IMR-90 (cell line): ENCODE measurements around the gene GPR84. TPM values are rescaled to one million over a fixed set of nuclear protein-coding genes. Genes with fewer than 3 reads are reported as not detected.

Experiments
- ATAC-seq: fragments of 200-7000 bp; cut with Tn5 transposase; 2 replicates; pipeline ENCODE4 v1.9.1; 2020; ENCODE audit warnings: low read depth, mild to moderate bottlenecking, moderate library complexity
- BruUV-seq: library from RNA; stranded (reverse); fragments of 400-500 nt; replicated peaks from 2 replicates; lab custom pipeline; 2021; lab: Mats Ljungman, UMichigan
- CTCF ChIA-PET: fragments of 300-600 bp; formaldehyde crosslinking; extraction: SDS; loops from one replicate; lab custom pipeline; 2021; ENCODE audit warnings: antibody characterized with exemption; lab: Yijun Ruan, JAX
- POLR2A ChIA-PET: fragments of 300-600 bp; sonication (Branson Sonifier 250); formaldehyde crosslinking; loops from one replicate; lab custom pipeline; 2022; ENCODE audit warnings: antibody characterized with exemption; ENCODE audit not compliant: unreplicated experiment; lab: Charles Lee
- DNase-seq: peaks from one replicate; pipeline ENCODE4 v3.0.0; 2013
- H2AFZ ChIP-seq: replicated peaks from 2 replicates; pipeline ENCODE3; 2013; ENCODE audit warnings: low read length, mild to moderate bottlenecking; ENCODE audit not compliant: poor library complexity
- H2AK5ac ChIP-seq: 2 replicates; pipeline ENCODE4 v1.6.1; 2013; ENCODE audit warnings: low read depth, low read length, inconsistent platforms
- H2AK9ac ChIP-seq: replicated peaks from 2 replicates; pipeline ENCODE3; 2013; ENCODE audit warnings: mild to moderate bottlenecking, low read depth, low read length, moderate library complexity; ENCODE audit not compliant: poor library complexity
- H2BK120ac ChIP-seq: 2 replicates; pipeline ENCODE4 v1.6.1; 2013; ENCODE audit warnings: low read depth, low read length, inconsistent platforms
- H2BK15ac ChIP-seq: 3 replicates; pipeline ENCODE4 v1.6.1; 2013; ENCODE audit warnings: low read depth, low read length, inconsistent platforms
- H2BK20ac ChIP-seq: 2 replicates; pipeline ENCODE4 v1.6.1; 2013; ENCODE audit warnings: low read depth, mild to moderate bottlenecking, inconsistent platforms, low read length, moderate library complexity
- H2BK5ac ChIP-seq: 2 replicates; pipeline ENCODE4 v1.6.1; 2013; ENCODE audit warnings: mild to moderate bottlenecking, low read depth, low read length, inconsistent platforms; ENCODE audit not compliant: poor library complexity, severe bottlenecking
- H3K14ac ChIP-seq: replicated peaks from 2 replicates; pipeline ENCODE4 v1.6.1; 2013; ENCODE audit warnings: low read depth, low read length, inconsistent platforms
- H3K18ac ChIP-seq: 2 replicates; pipeline ENCODE4 v1.6.1; 2013; ENCODE audit warnings: low read depth, low read length, control low read depth
- H3K23ac ChIP-seq: 2 replicates; pipeline ENCODE4 v1.6.1; 2013; ENCODE audit warnings: low read depth, low read length, inconsistent platforms
- H3K27ac ChIP-seq: 2 replicates; pipeline ENCODE4 v1.5.1; 2013; ENCODE audit warnings: mild to moderate bottlenecking, control low read depth, low read length; ENCODE audit not compliant: insufficient read depth
- H3K27me3 ChIP-seq: 2 replicates; pipeline ENCODE4 v1.6.1; 2013; ENCODE audit warnings: low read length; ENCODE audit not compliant: control insufficient read depth, insufficient read depth
- H3K36me3 ChIP-seq: 2 replicates; pipeline ENCODE4 v1.6.1; 2013; ENCODE audit warnings: low read length, mixed read lengths; ENCODE audit not compliant: control insufficient read depth, insufficient read depth
- H3K4ac ChIP-seq: 2 replicates; pipeline ENCODE4 v1.6.1; 2013; ENCODE audit warnings: low read depth, low read length, inconsistent platforms
- H3K4me1 ChIP-seq: 2 replicates; pipeline ENCODE4 v1.6.1; 2013; ENCODE audit warnings: low read length, mixed read lengths; ENCODE audit not compliant: control insufficient read depth, insufficient read depth
- H3K4me2 ChIP-seq: 2 replicates; pipeline ENCODE4 v1.6.1; 2013; ENCODE audit warnings: low read depth, mild to moderate bottlenecking, control low read depth, low read length, moderate library complexity
- H3K4me3 ChIP-seq: 2 replicates; pipeline ENCODE4 v1.5.1; 2013; ENCODE audit warnings: low read depth, mild to moderate bottlenecking, control low read depth, low read length, moderate library complexity; ENCODE audit not compliant: insufficient read depth
- H3K56ac ChIP-seq: 2 replicates; pipeline ENCODE4 v1.6.1; 2013; ENCODE audit warnings: low read length, inconsistent platforms; ENCODE audit not compliant: insufficient read depth; ENCODE audit errors: extremely low read depth
- H3K79me1 ChIP-seq, 2 experiments: 2 replicates each; pipeline ENCODE4 v1.6.1; 2013; ENCODE audit warnings: low read length in 2 of 2, inconsistent platforms in 1 of 2, low read depth in 1 of 2
- H3K9ac ChIP-seq: 2 replicates; pipeline ENCODE4 v1.6.1; 2013; ENCODE audit warnings: low read depth, low read length, control low read depth
- H3K9me1 ChIP-seq: 2 replicates; pipeline ENCODE4 v1.6.1; 2013; ENCODE audit warnings: low read length, inconsistent platforms; ENCODE audit not compliant: insufficient read depth
- H3K9me3 ChIP-seq: 2 replicates; pipeline ENCODE4 v1.6.1; 2013; ENCODE audit warnings: low read length; ENCODE audit not compliant: control insufficient read depth, insufficient read depth
- H4K20me1 ChIP-seq: 2 replicates; pipeline ENCODE4 v1.6.1; 2013; ENCODE audit warnings: low read length, inconsistent platforms; ENCODE audit not compliant: insufficient read depth
- H4K5ac ChIP-seq: 2 replicates; pipeline ENCODE4 v1.6.1; 2013; ENCODE audit warnings: mild to moderate bottlenecking, low read depth, low read length, control low read depth
- H4K8ac ChIP-seq, 2 experiments: 2 replicates each; pipeline ENCODE4 v1.6.1; 2013; ENCODE audit warnings: low read depth in 2 of 2, low read length in 2 of 2, control low read depth in 1 of 2, inconsistent platforms in 1 of 2
- H4K91ac ChIP-seq: 2 replicates; pipeline ENCODE4 v1.6.1; 2013; ENCODE audit warnings: low read depth, low read length, inconsistent platforms; ENCODE audit not compliant: insufficient read depth
- BHLHE40 ChIP-seq: fragments of 150-350 bp; IDR thresholded peaks from 2 replicates; pipeline ENCODE4 v1.6.1; 2016; ENCODE audit warnings: mild to moderate bottlenecking, low read depth, low read length
- CEBPB ChIP-seq: IDR thresholded peaks from 2 replicates; pipeline ENCODE4 v1.6.1; 2012; ENCODE audit warnings: low read depth, low read length, improper control_type of control experiment
- MXI1 ChIP-seq: IDR thresholded peaks from 2 replicates; pipeline ENCODE4 v1.6.1; 2012; ENCODE audit warnings: low read depth, mild to moderate bottlenecking, low read length, moderate library complexity, borderline replicate concordance
- NFE2L2 ChIP-seq: fragments of 150-350 bp; IDR thresholded peaks from 2 replicates; pipeline ENCODE4 v1.6.1; 2016; ENCODE audit warnings: low read depth, mild to moderate bottlenecking, low read length
- RCOR1 ChIP-seq: IDR thresholded peaks from 2 replicates; pipeline ENCODE4 v1.6.1; 2012; ENCODE audit warnings: mild to moderate bottlenecking, low read length, improper control_type of control experiment; ENCODE audit not compliant: insufficient replicate concordance
- WGBS, 2 experiments: methylation state at CpG; one replicate each; pipeline versions ENCODE4 v1.1.5 to v1.1.7; 2013; ENCODE audit warnings: missing lambda C conversion rate in 2 of 2; ENCODE audit not compliant: insufficient read length in 1 of 2; ENCODE audit errors: extremely low coverage in 2 of 2; 5-methylcytosine and 5-hydroxymethylcytosine counted together
- dilution Hi-C: fragments of 300-500 bp; cut with HindIII; formaldehyde crosslinking; loops from one replicate; pipeline ENCODE4 v1.14.3; 2018; ENCODE audit warnings: low sequenced_read_pairs; ENCODE audit not compliant: unreplicated experiment
- in situ Hi-C: fragments of 300-500 bp; cut with MboI; formaldehyde crosslinking; loops from 3 replicates; pipeline ENCODE4 v1.14.3; 2019; ENCODE audit warnings: low sequenced_read_pairs, inconsistent platforms, mixed read lengths
- intact Hi-C: fragments of 100-400 bp; cut with micrococcal nuclease; formaldehyde crosslinking; loops from 2 replicates; pipeline ENCODE4 v1.10.0; 2022
- polyA plus RNA-seq, 3 experiments: library from polyadenylated mRNA; depleted of rRNA; stranded (reverse); fragments of >200 nt; gene quantifications; 2 replicates each; pipeline ENCODE4 v1.2.3, GENCODE V29; 2012; ENCODE audit warnings: low replicate concordance in 1 of 3
- total RNA-seq: library from RNA; depleted of rRNA; stranded (reverse); fragments of >200 nt; gene quantifications from 2 replicates; pipeline ENCODE4 v1.2.3, GENCODE V29; 2012
- TF ChIP-seq, protein P1 (sequence below): conservative IDR thresholded peaks from 2 replicates; pipeline ENCODE4 v1.5.1; 2012; ENCODE audit warnings: mild to moderate bottlenecking, low read depth, low read length, improper control_type of control experiment
- TF ChIP-seq, protein P2 (sequence below): fragments of 150-350 bp; IDR thresholded peaks from 2 replicates; pipeline ENCODE4 v1.6.1; 2016; ENCODE audit warnings: low read depth, mild to moderate bottlenecking, low read length, moderate library complexity, borderline replicate concordance

The GPR84 gene
- total and polyA plus RNA-seq, 2 of the 4 experiments (the other 2 are of a cell fraction) = not detected

GRCh38 chr12:54397157-54397556, 32.9 kb upstream of the GPR84 start:
- no peak overlapping the region for H2BK120ac ChIP-seq
- H3K23ac ChIP-seq = no peak overlapping the region
- H3K4me2 ChIP-seq = no peak overlapping the region
- H2BK20ac ChIP-seq = no peak overlapping the region
- no peaks in the 10 kb centered on the region for H3K4me1 ChIP-seq
- no peak overlapping the region for H2AFZ ChIP-seq
- no peaks in the 10 kb centered on the region for H3K27me3 ChIP-seq
- H2AK5ac ChIP-seq = no peak overlapping the region
- H3K56ac ChIP-seq = no peak overlapping the region
- H3K4me3 ChIP-seq = no peak overlapping the region
- ChIA-PET POLR2A (no interaction called here), CTCF (interaction anchor here (1.4 kb wide), 1 partner anchor 42 kb away, joined by 4 read pairs; no protein-coding TSS in a partner anchor)
- WGBS, 2 experiments = no CpG with 5 or more reads among the region's 1 CpG
- H3K27ac ChIP-seq = no peak overlapping the region
- H3K9me1 ChIP-seq = no peaks in the 10 kb centered on the region
- H3K4ac ChIP-seq = no peak overlapping the region
- in situ Hi-C loops (loop anchor here (5.0 kb wide), 1 partner anchor 45 kb away; no protein-coding TSS in a partner anchor), intact Hi-C loops (no loop called here), dilution Hi-C loops (no loop called here)
- BruUV-seq = no TSS peak
- no peak for DNase-seq
- H3K14ac ChIP-seq = no peak overlapping the region
- H4K8ac ChIP-seq = no peak overlapping the region
- H2AK9ac ChIP-seq = peak overlapping the region; percentile 3
- H2BK5ac ChIP-seq = no peak overlapping the region
- no peak overlapping the region for H4K5ac ChIP-seq
- H2BK15ac ChIP-seq = no peak overlapping the region
- no peak overlapping the region for H3K18ac ChIP-seq
- TF ChIP-seq NFE2L2 = no peak
- no peak for TF ChIP-seq CEBPB
- no peak for TF ChIP-seq MXI1
- TF ChIP-seq, protein P1, sequence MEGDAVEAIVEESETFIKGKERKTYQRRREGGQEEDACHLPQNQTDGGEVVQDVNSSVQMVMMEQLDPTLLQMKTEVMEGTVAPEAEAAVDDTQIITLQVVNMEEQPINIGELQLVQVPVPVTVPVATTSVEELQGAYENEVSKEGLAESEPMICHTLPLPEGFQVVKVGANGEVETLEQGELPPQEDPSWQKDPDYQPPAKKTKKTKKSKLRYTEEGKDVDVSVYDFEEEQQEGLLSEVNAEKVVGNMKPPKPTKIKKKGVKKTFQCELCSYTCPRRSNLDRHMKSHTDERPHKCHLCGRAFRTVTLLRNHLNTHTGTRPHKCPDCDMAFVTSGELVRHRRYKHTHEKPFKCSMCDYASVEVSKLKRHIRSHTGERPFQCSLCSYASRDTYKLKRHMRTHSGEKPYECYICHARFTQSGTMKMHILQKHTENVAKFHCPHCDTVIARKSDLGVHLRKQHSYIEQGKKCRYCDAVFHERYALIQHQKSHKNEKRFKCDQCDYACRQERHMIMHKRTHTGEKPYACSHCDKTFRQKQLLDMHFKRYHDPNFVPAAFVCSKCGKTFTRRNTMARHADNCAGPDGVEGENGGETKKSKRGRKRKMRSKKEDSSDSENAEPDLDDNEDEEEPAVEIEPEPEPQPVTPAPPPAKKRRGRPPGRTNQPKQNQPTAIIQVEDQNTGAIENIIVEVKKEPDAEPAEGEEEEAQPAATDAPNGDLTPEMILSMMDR = no peak
- TF ChIP-seq, protein P2, sequence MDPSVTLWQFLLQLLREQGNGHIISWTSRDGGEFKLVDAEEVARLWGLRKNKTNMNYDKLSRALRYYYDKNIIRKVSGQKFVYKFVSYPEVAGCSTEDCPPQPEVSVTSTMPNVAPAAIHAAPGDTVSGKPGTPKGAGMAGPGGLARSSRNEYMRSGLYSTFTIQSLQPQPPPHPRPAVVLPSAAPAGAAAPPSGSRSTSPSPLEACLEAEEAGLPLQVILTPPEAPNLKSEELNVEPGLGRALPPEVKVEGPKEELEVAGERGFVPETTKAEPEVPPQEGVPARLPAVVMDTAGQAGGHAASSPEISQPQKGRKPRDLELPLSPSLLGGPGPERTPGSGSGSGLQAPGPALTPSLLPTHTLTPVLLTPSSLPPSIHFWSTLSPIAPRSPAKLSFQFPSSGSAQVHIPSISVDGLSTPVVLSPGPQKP = no peak
- TF ChIP-seq RCOR1 = no peak
- TF ChIP-seq BHLHE40 = no peak
- H3K9me3 ChIP-seq = no peaks in the 10 kb centered on the region
- H3K9ac ChIP-seq = no peak overlapping the region
- no peak overlapping the region for H4K91ac ChIP-seq
- H3K36me3 ChIP-seq = peaks cover 82% of the 10 kb centered on the region
- H4K20me1 ChIP-seq = peaks cover 64% of the 10 kb centered on the region
- no peak for ATAC-seq
- peaks cover 19 to 46% of the 10 kb centered on the region in 2 experiments; a peak in 3 of 4 replicates for H3K79me1 ChIP-seq
